Stomach (tissue), 9 donors: ENCODE measurements around the gene RPL7A. TPM values are rescaled to one million over a fixed set of nuclear protein-coding genes. Genes with fewer than 3 reads are reported as not detected.

ENCODE experiments used
- DNase-seq, 2 donors: peaks; one replicate each; pipeline versions ENCODE4 v3.0.0 to v3.0.0-alpha.2; 2013 to 2019
- H3K27ac ChIP-seq, 5 donors: fragments of 200-600 bp in 4 of 5; sonication (generic) in 4 of 5; one replicate each; pipeline ENCODE4 v1.5.1; 2013 to 2019; ENCODE audit warnings: mild to moderate bottlenecking in 1 of 5, moderate library complexity in 1 of 5
- H3K27me3 ChIP-seq, 3 donors: fragments of 200-600 bp; sonication (generic); one replicate each; pipeline ENCODE4 v1.5.1; 2017 to 2019; ENCODE audit warnings: mixed run types in 1 of 3
- H3K36me3 ChIP-seq, 4 donors: fragments of 200-600 bp; sonication (generic); 1 replicate in 3 of 4; 2 replicates in 1 of 4; pipeline ENCODE4 v1.5.1; 2016 to 2019
- H3K4me1 ChIP-seq, 4 donors: fragments of 200-600 bp; sonication (generic); one replicate each; pipeline ENCODE4 v1.5.1; 2016 to 2019
- H3K4me3 ChIP-seq, 4 donors: fragments of 200-600 bp; sonication (generic) in 3 of 4; one replicate each; pipeline ENCODE4 v1.5.1; 2016 to 2019; ENCODE audit warnings: mild to moderate bottlenecking in 1 of 4
- H3K9me3 ChIP-seq, 4 donors: fragments of 200-600 bp; sonication (generic); one replicate each; pipeline ENCODE4 v1.5.1; 2016 to 2019
- EP300 ChIP-seq: sonication (generic); formaldehyde crosslinking; IDR thresholded peaks from one replicate; pipeline ENCODE4 v1.6.1; 2017; ENCODE audit warnings: antibody characterized with exemption
- POLR2A ChIP-seq, 4 donors: fragments of 450-650 bp; IDR thresholded peaks; one replicate each; pipeline ENCODE4 v1.6.1; 2016; ENCODE audit warnings: antibody characterized with exemption in 4 of 4, control low read depth in 2 of 4, mild to moderate bottlenecking in 1 of 4, moderate library complexity in 1 of 4
- POLR2AphosphoS5 ChIP-seq, 3 donors: sonication (generic); formaldehyde crosslinking; IDR thresholded peaks; one replicate each; pipeline ENCODE4 v1.6.1; 2016; ENCODE audit warnings: antibody characterized with exemption in 3 of 3
- WGBS, 5 donors: extraction: QIAGEN DNeasy Blood & Tissue Kit in 3 of 5; methylation state at CpG; one replicate each; pipeline versions ENCODE4 v1.1.5 to v1.1.7; 2013 to 2018; 5-methylcytosine and 5-hydroxymethylcytosine counted together
- intact Hi-C: fragments of 100-400 bp; cut with DNase I; formaldehyde crosslinking; loops from one replicate; pipeline ENCODE4 v1.15.1; 2023; ENCODE audit warnings: low total_unique reads
- polyA plus RNA-seq, 3 donors: library from polyadenylated mRNA; stranded (reverse); fragments of 200-250 nt; gene quantifications; one replicate each; pipeline ENCODE4 v1.2.3, GENCODE V29; 2013
- total RNA-seq, 5 donors: library from RNA; depleted of rRNA; stranded (reverse); fragments of >200 nt; gene quantifications; one replicate each; pipeline versions ENCODE4 v1.1.0 to v1.2.3, GENCODE V29; 2014 to 2016
- TF ChIP-seq, protein P1 (sequence below), 7 experiments: fragments of 450-650 bp in 4 of 7; fragments of 200-600 bp in 3 of 7; sonication (generic) in 3 of 7; IDR thresholded peaks; one replicate each; pipeline ENCODE4 v1.5.1; 2016 to 2019; ENCODE audit warnings: antibody characterized with exemption in 7 of 7, control low read depth in 2 of 7, mild to moderate bottlenecking in 1 of 7
- donor health status: healthy with polysubstance abuse.
- donor health status: Bipolar disorder and iron deficiency.
- donor health status: healthy.

The RPL7A gene
- total and polyA plus RNA-seq, 8 donors = 809 to 4,243 (median 1,432) TPM

DNA sequence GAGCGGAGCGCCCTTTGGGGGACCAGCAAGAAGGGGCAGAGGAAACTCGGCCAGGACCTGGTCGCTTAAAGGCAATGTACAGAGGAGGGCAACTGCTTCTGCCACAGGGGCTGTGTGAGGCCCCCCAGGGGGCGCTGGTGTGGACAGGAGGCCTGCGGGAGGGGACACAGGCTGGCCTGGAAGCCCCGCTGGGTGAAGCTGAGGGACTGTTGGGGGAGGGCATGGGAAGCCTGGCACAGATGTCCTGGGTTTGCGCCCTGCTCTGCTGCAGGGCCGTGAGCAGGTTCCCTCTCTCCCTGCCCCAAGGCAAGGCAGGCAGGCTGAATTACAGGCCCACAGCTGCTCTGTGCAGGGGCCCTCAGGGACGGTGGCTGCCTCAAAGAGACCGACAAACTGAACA, 5.4 kb upstream of the RPL7A start:
- TF ChIP-seq EP300 (no peak), POLR2A (IDR thresholded peaks at IDR 0.05) (no peak), POLR2AphosphoS5 (IDR thresholded peaks at IDR 0.05) (no peak)
- TF ChIP-seq, protein P1, sequence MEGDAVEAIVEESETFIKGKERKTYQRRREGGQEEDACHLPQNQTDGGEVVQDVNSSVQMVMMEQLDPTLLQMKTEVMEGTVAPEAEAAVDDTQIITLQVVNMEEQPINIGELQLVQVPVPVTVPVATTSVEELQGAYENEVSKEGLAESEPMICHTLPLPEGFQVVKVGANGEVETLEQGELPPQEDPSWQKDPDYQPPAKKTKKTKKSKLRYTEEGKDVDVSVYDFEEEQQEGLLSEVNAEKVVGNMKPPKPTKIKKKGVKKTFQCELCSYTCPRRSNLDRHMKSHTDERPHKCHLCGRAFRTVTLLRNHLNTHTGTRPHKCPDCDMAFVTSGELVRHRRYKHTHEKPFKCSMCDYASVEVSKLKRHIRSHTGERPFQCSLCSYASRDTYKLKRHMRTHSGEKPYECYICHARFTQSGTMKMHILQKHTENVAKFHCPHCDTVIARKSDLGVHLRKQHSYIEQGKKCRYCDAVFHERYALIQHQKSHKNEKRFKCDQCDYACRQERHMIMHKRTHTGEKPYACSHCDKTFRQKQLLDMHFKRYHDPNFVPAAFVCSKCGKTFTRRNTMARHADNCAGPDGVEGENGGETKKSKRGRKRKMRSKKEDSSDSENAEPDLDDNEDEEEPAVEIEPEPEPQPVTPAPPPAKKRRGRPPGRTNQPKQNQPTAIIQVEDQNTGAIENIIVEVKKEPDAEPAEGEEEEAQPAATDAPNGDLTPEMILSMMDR (IDR thresholded peaks at IDR 0.05) = no peak
- WGBS, 5 donors = 76 to 86% (median 85%) methylated on average over 10 to 11 of the region's 11 CpGs
- Histone ChIP-seq H3K4me1 (peaks cover 14 to 50% (median 22%) of the 10 kb centered on the region in 4 donors), H3K36me3 (peaks cover 58 to 78% (median 72%) of the 10 kb centered on the region in 4 donors), H3K27me3 (no peaks in the 10 kb centered on the region), H3K27ac (peak overlapping the region in 2 of 5 donors; percentile 21 to 38), H3K4me3 (no peak overlapping the region), H3K9me3 (no peaks in the 10 kb centered on the region)
- DNase-seq = no peak
- intact Hi-C loops = no loop called here

DNA sequence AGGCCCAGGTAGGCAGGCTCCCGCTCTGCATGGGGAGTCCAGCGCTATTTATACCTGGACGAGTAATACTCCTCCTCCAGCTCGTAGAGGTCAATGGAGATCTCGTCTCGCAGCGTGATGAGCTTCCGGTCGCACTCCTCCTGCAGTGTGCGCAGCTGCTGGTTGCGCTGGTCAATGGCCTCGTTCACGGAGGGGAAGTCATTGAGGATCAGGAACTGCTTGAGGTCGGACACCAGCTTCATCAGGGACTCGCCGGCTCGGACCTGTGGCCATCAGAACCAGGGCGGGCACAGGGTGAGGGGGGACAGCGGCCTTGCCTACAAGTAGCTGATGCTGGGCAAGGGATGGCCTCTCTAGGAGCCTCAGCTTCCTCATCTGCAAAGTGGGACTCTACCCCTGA, 3.9 kb upstream of the RPL7A start:
- Histone ChIP-seq H3K4me3 (no peak overlapping the region), H3K27me3 (no peaks in the 10 kb centered on the region), H3K9me3 (no peaks in the 10 kb centered on the region), H3K27ac (no peak overlapping the region), H3K4me1 (peaks cover 16 to 55% (median 29%) of the 10 kb centered on the region in 4 donors), H3K36me3 (peaks cover 58 to 71% (median 70%) of the 10 kb centered on the region in 4 donors)
- 95 to 97% (median 96%) methylated on average over 15 to 19 of the region's 19 CpGs for WGBS, 5 donors
- intact Hi-C loops = no loop called here
- TF ChIP-seq EP300 (no peak), POLR2A (IDR thresholded peaks at IDR 0.05) (no peak), POLR2AphosphoS5 (IDR thresholded peaks at IDR 0.05) (no peak)
- TF ChIP-seq, protein P1 (IDR thresholded peaks at IDR 0.05) = no peak
- no peak for DNase-seq

DNA sequence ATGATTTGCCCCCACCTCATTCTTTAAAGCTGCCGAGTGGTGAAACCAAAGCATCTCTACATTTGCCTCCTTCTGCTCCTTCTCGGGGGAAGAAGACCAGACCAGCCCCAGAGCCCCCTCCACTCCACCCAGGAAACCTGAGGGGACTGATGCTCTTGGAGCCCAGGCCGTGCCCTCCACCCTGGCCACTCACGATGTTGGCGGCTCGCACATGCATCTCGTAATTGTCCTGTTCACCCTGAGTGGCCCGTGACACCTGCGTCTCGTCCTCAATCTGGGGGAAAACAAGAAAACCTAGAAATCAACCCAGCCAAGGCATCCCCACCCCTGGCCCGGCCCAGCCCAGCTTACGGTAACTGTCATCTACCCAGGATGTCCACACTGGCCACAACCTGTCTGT, 3.0 kb upstream of the RPL7A start:
- intact Hi-C loops = no loop called here
- Histone ChIP-seq H3K4me3 (no peak overlapping the region), H3K27me3 (no peaks in the 10 kb centered on the region), H3K4me1 (peaks cover 25 to 56% (median 38%) of the 10 kb centered on the region in 4 donors), H3K36me3 (peaks cover 58 to 71% (median 70%) of the 10 kb centered on the region in 4 donors), H3K9me3 (no peaks in the 10 kb centered on the region), H3K27ac (no peak overlapping the region)
- TF ChIP-seq POLR2AphosphoS5 (IDR thresholded peaks at IDR 0.05) (no peak), POLR2A (IDR thresholded peaks at IDR 0.05) (no peak), EP300 (no peak)
- TF ChIP-seq, protein P1 (IDR thresholded peaks at IDR 0.05) = no peak
- no peak for DNase-seq
- 94 to 98% (median 96%) methylated on average over 9 to 12 of the region's 12 CpGs for WGBS, 5 donors

DNA sequence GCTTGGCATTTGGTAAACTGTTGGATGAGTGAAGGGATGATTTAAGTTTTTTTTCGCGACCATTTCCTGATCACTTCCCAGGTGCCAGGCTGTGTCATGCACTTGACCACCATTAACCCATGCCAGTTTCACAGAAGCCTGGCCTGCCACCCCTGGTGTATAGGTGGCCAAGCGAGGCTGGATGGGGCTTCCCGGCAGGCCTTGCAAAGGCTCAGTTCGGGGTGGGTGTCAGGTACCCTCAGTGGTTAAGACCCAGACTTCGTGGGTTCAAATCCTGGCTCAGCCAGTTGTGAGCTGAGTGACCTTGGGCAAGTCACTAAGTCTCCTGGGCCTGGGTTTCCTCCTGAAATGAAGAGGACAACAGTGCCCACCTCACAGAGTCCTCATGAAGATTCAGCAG, 2.4 kb upstream of the RPL7A start:
- TF ChIP-seq EP300 (no peak), POLR2A (IDR thresholded peaks at IDR 0.05) (no peak), POLR2AphosphoS5 (IDR thresholded peaks at IDR 0.05) (no peak)
- TF ChIP-seq, protein P1 (IDR thresholded peaks at IDR 0.05) = no peak

More for the DNA sequence above, 2.4 kb upstream of the RPL7A start:
- Histone ChIP-seq H3K36me3 (peaks cover 58 to 71% (median 70%) of the 10 kb centered on the region in 4 donors), H3K27me3 (no peaks in the 10 kb centered on the region), H3K4me3 (no peak overlapping the region), H3K27ac (no peak overlapping the region), H3K9me3 (no peaks in the 10 kb centered on the region), H3K4me1 (peaks cover 26 to 53% (median 40%) of the 10 kb centered on the region in 4 donors)
- DNase-seq = no peak
- intact Hi-C loops = no loop called here
- 83 to 94% (median 92%) methylated on average over 3 to 6 of the region's 6 CpGs for WGBS, 5 donors
